GM18519 (cell line): Measurements from ENCODE around the gene RUFY1.
A peak's percentile ranks its signal among the peaks of the same experiment; 100 is the strongest.
"Not testable (repeated sequence)": the region's sequence is repeated elsewhere in the genome, so short reads cannot be mapped to it uniquely, and the experiment has no call there.

Source experiments
- ATAC-seq: cut with Tn5 transposase; IDR thresholded peaks from one replicate; pipeline ENCODE4 v1.9.1; 2021; ENCODE audit warnings: mild to moderate bottlenecking, moderate library complexity; ENCODE audit not compliant: unreplicated experiment, low FRiP score

Gene RUFY1

GRCh38 chr5:179534431-179534830 is 15.9 kb upstream of the RUFY1 start:
- no peak for ATAC-seq

DNA sequence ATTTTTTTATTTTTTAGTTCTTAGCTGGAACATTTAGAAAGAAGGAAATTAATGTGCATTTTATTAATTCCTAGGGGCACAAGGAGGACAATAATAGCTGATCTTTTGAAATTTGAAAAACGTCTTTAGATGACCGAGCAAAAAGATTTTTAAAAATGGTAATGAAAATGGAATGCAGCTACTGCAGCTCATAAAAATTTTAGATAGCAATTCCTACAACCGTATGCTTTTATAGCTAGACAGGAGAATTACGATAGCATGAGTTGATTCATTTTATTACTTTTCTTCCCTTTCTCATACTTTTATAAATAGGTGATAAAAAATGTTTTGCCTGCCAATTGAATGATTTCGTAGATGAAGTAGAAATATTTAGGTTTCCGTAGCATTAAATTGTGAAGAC is 13.7 kb upstream of the RUFY1 start:
- ATAC-seq: no peak

DNA sequence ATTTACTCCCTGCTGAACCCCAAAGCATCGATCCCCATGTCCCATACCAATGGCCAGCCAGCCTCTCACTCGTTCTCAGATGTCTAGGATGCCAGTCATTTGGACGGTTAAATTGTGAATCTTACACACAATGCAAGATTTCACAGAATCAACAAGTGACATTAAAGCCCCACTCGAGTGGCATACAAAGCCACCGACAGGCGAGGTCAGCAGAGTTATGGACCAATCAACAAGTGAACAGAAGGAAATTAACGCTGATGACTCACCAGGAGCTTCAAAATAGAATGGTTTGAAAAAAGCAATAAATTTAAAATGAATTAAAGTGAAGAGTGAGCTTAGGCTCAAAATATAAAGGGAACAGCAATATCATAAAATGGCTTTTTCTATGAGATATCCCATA is 8.2 kb upstream of the RUFY1 start:
- ATAC-seq: no peak

GRCh38 chr5:179543275-179543674 is 7.1 kb upstream of the RUFY1 start:
- ATAC-seq: not testable (repeated sequence)

- ATAC-seq: no peak
These were observed 2.7 kb downstream of the RUFY1 start for GRCh38 chr5:179553006-179553405.

DNA sequence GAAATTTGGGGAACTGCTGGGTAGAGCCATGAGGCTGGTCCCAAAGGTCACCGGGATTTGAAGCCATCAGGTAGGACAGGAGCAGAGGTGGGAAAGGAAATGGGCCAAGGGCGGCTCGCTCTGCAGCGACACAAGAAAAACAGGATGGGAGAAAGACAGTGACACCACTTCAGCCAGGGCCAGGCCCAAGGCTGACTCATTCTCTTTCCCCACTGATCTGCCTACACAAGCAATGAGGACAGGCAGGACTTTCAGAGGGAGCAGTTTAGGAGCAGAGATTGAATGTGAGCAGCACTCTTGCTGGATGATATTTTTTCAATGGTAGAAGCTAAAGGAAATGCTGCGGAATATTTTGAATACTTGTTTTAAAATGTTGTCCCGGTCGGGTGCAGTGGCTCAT is 3.5 kb downstream of the RUFY1 start:
- ATAC-seq: no peak

DNA sequence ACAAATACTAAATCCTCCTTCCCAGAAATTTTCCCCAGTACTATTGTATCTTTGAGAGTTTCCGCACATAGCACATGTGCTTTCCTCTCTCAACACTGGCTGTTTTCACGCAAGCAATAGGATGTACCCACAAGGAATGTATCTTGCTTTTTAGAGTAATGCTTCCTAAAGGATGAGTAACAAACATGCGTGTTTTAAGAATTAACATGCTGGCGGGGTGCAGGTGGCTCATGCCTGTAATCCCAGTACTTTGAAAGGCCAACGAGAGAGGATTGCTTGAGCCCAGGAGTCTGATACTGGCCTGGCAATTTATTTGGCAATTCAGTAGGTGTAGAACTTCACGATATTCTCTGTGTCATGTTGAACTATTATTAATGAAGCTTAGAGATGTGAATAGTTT is 4.6 kb downstream of the RUFY1 start:
- no peak for ATAC-seq

- not testable (repeated sequence) for ATAC-seq
These were observed 8.0 kb downstream of the RUFY1 start for GRCh38 chr5:179558261-179558799.

DNA sequence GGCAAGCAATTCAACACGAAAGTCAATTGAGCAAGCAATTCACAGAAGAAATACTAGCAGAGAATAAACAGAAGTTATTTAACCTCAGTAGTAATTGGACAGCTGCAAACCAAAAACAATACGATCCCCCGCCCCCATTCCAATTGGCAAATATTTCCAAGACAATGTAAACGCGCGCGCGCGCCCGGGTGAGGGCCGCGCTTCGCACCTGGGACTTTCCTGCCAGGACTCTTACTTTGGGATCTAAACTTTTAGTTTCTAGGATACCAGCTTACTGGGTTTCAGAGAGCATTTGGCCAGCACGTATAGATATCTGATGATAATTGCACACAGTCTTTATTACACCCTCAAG is 8.6 kb downstream of the RUFY1 start:
- no peak for ATAC-seq

DNA sequence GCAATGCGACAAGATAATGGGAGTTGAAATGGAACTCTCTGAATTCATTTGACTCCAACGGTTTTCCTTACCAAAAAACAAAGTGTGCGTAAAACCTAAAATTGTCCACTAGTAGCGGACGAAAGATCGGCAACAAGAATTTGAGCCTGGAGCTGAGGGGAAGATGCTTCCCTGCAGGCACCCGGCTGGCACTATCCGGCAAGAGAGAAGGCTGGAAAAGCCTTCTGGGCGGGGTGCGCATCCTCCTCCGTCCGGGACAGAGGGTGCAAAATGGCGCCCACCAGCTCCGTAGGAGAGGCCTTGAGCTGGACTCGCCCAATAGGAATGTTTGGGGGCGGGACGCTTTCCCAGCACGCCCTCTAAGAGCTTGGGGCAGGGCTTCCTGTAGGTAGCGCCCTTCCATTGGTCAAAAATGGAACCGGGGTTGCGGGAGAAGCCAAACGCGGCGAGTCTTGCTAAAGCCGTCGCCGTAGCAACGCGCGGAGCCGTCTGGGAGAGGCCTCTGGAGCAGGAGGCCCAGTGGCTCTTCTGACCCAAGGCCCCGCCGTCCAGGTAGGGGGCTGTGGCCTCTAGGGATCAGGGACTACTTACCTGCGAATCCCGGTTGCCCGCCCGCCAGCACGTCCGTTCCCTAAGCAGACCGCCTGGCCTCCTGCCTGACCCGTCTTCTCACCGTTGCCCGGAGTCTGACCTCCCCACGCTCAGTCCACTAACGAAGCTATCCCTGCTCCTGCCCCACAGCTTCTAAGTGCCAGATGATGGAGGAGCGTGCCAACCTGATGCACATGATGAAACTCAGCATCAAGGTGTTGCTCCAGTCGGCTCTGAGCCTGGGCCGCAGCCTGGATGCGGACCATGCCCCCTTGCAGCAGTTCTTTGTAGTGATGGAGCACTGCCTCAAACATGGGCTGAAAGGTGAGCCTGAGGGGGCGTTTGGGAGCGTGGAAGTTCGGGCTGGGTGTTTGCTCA is 9.2 kb downstream of the RUFY1 start:
- ATAC-seq: peak; percentile 91

- ATAC-seq: no peak
These were observed 14.2 kb downstream of the RUFY1 start for GRCh38 chr5:179564526-179564925.

DNA sequence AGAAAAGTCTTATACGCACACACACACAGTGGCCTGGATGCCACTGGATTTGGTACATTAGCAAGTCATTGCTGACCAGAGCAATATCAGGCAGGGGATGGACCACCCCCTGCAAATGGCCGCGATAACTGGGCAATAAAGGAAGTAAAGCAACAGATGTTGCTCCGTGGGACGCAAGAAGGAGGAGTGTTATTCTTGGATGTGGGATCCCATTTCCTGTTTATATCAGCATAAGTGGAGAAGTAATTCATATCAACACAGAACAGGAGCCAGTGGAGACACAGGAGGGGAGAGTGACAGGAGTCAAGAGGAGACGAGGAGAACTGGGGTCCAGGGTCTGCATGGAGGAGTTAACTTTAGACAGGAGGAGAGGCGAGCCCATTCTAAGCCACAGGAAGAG is 18.4 kb downstream of the RUFY1 start:
- ATAC-seq: no peak

- no peak for ATAC-seq
These were observed 22.0 kb downstream of the RUFY1 start for GRCh38 chr5:179572386-179572785.

DNA sequence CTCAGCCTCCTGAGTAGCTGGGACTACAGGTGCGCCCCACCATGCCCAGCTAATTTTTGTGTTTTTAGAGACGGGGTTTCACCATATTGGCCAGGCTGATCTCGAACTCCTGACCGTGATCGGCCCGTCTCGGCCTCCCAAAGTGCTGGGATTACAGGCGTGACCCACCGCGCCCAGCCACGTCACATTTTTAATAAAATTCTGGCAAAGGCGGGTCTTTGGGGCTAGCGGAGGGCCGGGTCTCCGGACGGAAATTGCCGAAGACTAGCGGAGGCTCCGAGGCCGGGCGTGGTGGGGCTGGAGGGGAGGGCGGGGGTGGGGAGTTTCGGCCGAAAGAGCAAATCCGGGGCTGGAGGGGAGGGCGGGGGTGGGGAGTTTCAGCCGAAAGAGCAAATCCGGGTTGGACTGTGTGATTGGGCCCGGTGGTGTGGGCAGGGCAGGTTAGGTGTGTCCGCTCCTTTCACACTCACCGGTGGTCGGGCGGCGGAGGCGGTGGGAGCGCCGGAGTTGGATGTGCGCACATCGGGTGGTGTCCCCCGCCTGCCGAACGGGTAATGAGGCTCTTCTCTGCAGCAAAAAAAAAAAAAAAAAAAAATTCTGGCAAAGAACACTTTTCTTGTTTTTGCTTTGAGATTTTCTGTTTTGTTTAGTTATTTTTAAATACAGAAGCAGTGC is 27.1 kb downstream of the RUFY1 start:
- ATAC-seq: no peak

- ATAC-seq: no peak
These were observed 35.6 kb downstream of the RUFY1 start for GRCh38 chr5:179585941-179586401.

- ATAC-seq: no peak
These were observed 37.8 kb downstream of the RUFY1 start for GRCh38 chr5:179588166-179588565.

- no peak for ATAC-seq
These were observed 45.6 kb downstream of the RUFY1 start for GRCh38 chr5:179595916-179596315.

GRCh38 chr5:179596421-179596820 is 46.1 kb downstream of the RUFY1 start:
- no peak for ATAC-seq

- no peak for ATAC-seq
These were observed 48.7 kb downstream of the RUFY1 start for GRCh38 chr5:179599100-179599499.

DNA sequence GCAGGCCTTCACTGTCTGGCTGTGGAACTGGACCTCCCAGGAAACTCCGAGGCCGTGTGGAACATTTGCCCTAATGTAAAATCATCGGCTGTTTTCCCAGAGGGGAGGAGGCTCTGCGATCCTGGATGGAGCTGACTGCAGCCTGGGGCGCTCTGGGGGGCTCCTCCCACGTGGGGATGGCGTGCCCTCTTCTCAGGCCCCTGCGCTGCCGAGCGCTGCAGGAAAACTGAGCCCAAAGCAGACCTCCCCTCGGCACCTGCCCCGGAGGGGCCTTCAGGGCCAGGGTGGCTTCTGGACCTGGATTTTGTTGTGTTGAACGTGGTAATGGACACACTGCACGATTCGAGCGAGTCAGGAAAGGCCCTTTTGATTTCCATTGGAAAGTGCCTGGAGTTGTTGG is 49.2 kb downstream of the RUFY1 start:
- ATAC-seq: no peak

DNA sequence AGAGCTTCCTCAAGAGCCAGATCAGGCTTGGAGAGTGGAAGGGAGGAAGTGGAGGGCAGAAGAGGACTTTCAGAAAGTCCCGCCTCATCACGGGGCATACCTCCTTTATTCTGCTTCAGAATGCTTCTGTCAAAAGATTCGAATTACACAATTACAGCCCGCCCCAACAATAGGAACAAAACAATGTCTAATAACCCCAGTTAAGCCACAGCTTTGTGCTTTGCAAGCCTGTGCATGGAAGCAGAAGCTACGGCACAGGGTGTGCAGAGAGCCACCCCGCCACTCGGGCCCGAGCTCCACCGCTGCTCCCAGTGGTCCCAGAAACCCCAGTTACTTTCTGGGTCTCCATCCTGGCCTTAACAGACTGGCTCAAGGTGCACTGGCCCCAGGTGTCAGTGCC is 49.6 kb downstream of the RUFY1 start:
- ATAC-seq: no peak
